ENCODE results near the gene UBE2E1.
"Not testable (repeated sequence)": the region's sequence is repeated elsewhere in the genome, so short reads cannot be mapped to it uniquely, and the experiment has no call there.

Gene UBE2E1

GRCh38 chr3:23822559-23822958 lies 16.8 kb downstream of the UBE2E1 start:
- no peak for DNase-seq

- no peak for DNase-seq
Measured at GRCh38 chr3:23823620-23824019, 17.9 kb downstream of the UBE2E1 start.

GRCh38 chr3:23824699-23825444 lies 19.1 kb downstream of the UBE2E1 start:
- DNase-seq: no peak

- DNase-seq: no peak
Measured at GRCh38 chr3:23825802-23826201, 20.0 kb downstream of the UBE2E1 start.

GRCh38 chr3:23826382-23827064 lies 20.8 kb downstream of the UBE2E1 start:
- DNase-seq: no peak

- no peak for DNase-seq
Measured at GRCh38 chr3:23829242-23829934, 23.6 kb downstream of the UBE2E1 start.

GRCh38 chr3:23830869-23831484 lies 25.2 kb downstream of the UBE2E1 start:
- DNase-seq: no peak

GRCh38 chr3:23831517-23832394 lies 26.0 kb downstream of the UBE2E1 start:
- DNase-seq: no peak

GRCh38 chr3:23832523-23832922 lies 26.8 kb downstream of the UBE2E1 start:
- no peak for DNase-seq

- no peak for DNase-seq
Measured at GRCh38 chr3:23834082-23834870, 28.5 kb downstream of the UBE2E1 start.

GRCh38 chr3:23835087-23835486 lies 29.3 kb downstream of the UBE2E1 start:
- no peak for DNase-seq

GRCh38 chr3:23835802-23836201 lies 30.0 kb downstream of the UBE2E1 start:
- DNase-seq: no peak

- DNase-seq: no peak
Measured at GRCh38 chr3:23836536-23837230, 30.9 kb downstream of the UBE2E1 start.

GRCh38 chr3:23837286-23837685 lies 31.5 kb downstream of the UBE2E1 start:
- DNase-seq: no peak

GRCh38 chr3:23837691-23838090 lies 31.9 kb downstream of the UBE2E1 start:
- no peak for DNase-seq

- DNase-seq: no peak
Measured at GRCh38 chr3:23840521-23840920, 34.8 kb downstream of the UBE2E1 start.

GRCh38 chr3:23843869-23844268 lies 38.1 kb downstream of the UBE2E1 start:
- DNase-seq: no peak

- no peak for DNase-seq
Measured at GRCh38 chr3:23845326-23846216, 39.8 kb downstream of the UBE2E1 start.

- not testable (repeated sequence) for DNase-seq
Measured at GRCh38 chr3:23849462-23849861, 43.7 kb downstream of the UBE2E1 start.

GRCh38 chr3:23856286-23856685 lies 50.5 kb downstream of the UBE2E1 start:
- DNase-seq: no peak
